HG02798 (cell line): Measurements from ENCODE around the gene TULP3.
"Not testable (repeated sequence)": the region's sequence is repeated elsewhere in the genome, so short reads cannot be mapped to it uniquely, and the experiment has no call there.

ENCODE experiments used
- ATAC-seq: cut with Tn5 transposase; IDR thresholded peaks from one replicate; pipeline ENCODE4 v1.9.1; 2021; ENCODE audit warnings: mild to moderate bottlenecking; ENCODE audit not compliant: unreplicated experiment, poor library complexity

Gene TULP3

GRCh38 chr12:2890388-2891239, at the start of gene TULP3:
Gene TULP3 (plus strand): TSS chr12:2890891. CDS start chr12:2890948, 57 bp downstream.
- peak; percentile 98 for ATAC-seq

GRCh38 chr12:2841056-2841650, 49.5 kb upstream of the TULP3 start:
- no peak for ATAC-seq

GRCh38 chr12:2842948-2843347, 47.7 kb upstream of the TULP3 start:
- no peak for ATAC-seq

GRCh38 chr12:2844786-2845185, 45.9 kb upstream of the TULP3 start:
- ATAC-seq = no peak

GRCh38 chr12:2845280-2845679, 45.4 kb upstream of the TULP3 start:
- ATAC-seq = no peak

GRCh38 chr12:2851931-2852330, 38.8 kb upstream of the TULP3 start:
- no peak for ATAC-seq

GRCh38 chr12:2853626-2854025, 37.1 kb upstream of the TULP3 start:
- no peak for ATAC-seq

- ATAC-seq = no peak
Observed at GRCh38 chr12:2854669-2855453, 35.8 kb upstream of the TULP3 start.

- ATAC-seq = no peak
Observed at GRCh38 chr12:2855546-2855945, 35.1 kb upstream of the TULP3 start.

- no peak for ATAC-seq
Observed at GRCh38 chr12:2856051-2856450, 34.6 kb upstream of the TULP3 start.

- no peak for ATAC-seq
Observed at GRCh38 chr12:2857021-2857431, 33.7 kb upstream of the TULP3 start, which contains the start of gene TEX52. Gene TEX52 (minus strand): TSS chr12:2857039. CDS start chr12:2857026, 13 bp downstream.

- no peak for ATAC-seq
Observed at GRCh38 chr12:2857576-2857975, 33.1 kb upstream of the TULP3 start.

- no peak for ATAC-seq
Observed at GRCh38 chr12:2858334-2858733, 32.4 kb upstream of the TULP3 start.

GRCh38 chr12:2858944-2859421, 31.7 kb upstream of the TULP3 start:
- no peak for ATAC-seq

- no peak for ATAC-seq
Observed at GRCh38 chr12:2860170-2860569, 30.5 kb upstream of the TULP3 start.

- ATAC-seq = no peak
Observed at GRCh38 chr12:2862876-2863275, 27.8 kb upstream of the TULP3 start.

- not testable (repeated sequence) for ATAC-seq
Observed at GRCh38 chr12:2863402-2863801, 27.3 kb upstream of the TULP3 start.

- ATAC-seq = no peak
Observed at GRCh38 chr12:2864198-2864597, 26.5 kb upstream of the TULP3 start.

GRCh38 chr12:2868986-2869632, 21.6 kb upstream of the TULP3 start:
- not testable (repeated sequence) for ATAC-seq

- ATAC-seq = peak; percentile 5
Observed at GRCh38 chr12:2876431-2877046, 14.2 kb upstream of the TULP3 start.
